Measurements from ENCODE around the gene ABCC3.

The ABCC3 gene

GRCh38 chr17:50634224-50634914, at the start of gene ABCC3:
ABCC3 (plus strand) TSS chr17:50634881; CDS start chr17:50634937, 56 bp downstream.
- no peak for DNase-seq

- DNase-seq: no peak
Measured at GRCh38 chr17:50585346-50585745, 49.3 kb upstream of the ABCC3 start.

- no peak for DNase-seq
Measured at GRCh38 chr17:50585891-50586290, 48.8 kb upstream of the ABCC3 start.

- no peak for DNase-seq
Measured at GRCh38 chr17:50586421-50587247, 48.0 kb upstream of the ABCC3 start.

- DNase-seq: no peak
Measured at GRCh38 chr17:50587571-50587970, 47.1 kb upstream of the ABCC3 start.

- DNase-seq: no peak
Measured at GRCh38 chr17:50588391-50589049, 46.2 kb upstream of the ABCC3 start.

- no peak for DNase-seq
Measured at GRCh38 chr17:50589095-50589705, 45.5 kb upstream of the ABCC3 start.

GRCh38 chr17:50590946-50591737, 43.5 kb upstream of the ABCC3 start:
- no peak for DNase-seq

GRCh38 chr17:50593321-50593720, 41.4 kb upstream of the ABCC3 start:
- no peak for DNase-seq

- no peak for DNase-seq
Measured at GRCh38 chr17:50594128-50594823, 40.4 kb upstream of the ABCC3 start.

GRCh38 chr17:50594892-50595291, 39.8 kb upstream of the ABCC3 start:
- no peak for DNase-seq

- no peak for DNase-seq
Measured at GRCh38 chr17:50596191-50597037, 38.3 kb upstream of the ABCC3 start.

GRCh38 chr17:50598487-50598886, 36.2 kb upstream of the ABCC3 start:
- no peak for DNase-seq

GRCh38 chr17:50599606-50600005, 35.1 kb upstream of the ABCC3 start:
- no peak for DNase-seq

GRCh38 chr17:50601823-50602375, 32.8 kb upstream of the ABCC3 start:
- DNase-seq: no peak

GRCh38 chr17:50602836-50603235, 31.8 kb upstream of the ABCC3 start:
- DNase-seq: no peak

GRCh38 chr17:50603340-50603739, 31.3 kb upstream of the ABCC3 start:
- no peak for DNase-seq

GRCh38 chr17:50604513-50604912, 30.2 kb upstream of the ABCC3 start:
- DNase-seq: no peak

GRCh38 chr17:50605429-50605828, 29.3 kb upstream of the ABCC3 start:
- DNase-seq: no peak

GRCh38 chr17:50607522-50608175, 27.0 kb upstream of the ABCC3 start:
- no peak for DNase-seq

Data from stimulated activated CD4-positive, alpha-beta T cell treated with anti-CD3 and anti-CD28 coated beads, Interleukin-4, amount 100 ng/mL, for 4 hours (primary cell).